Measurements from ENCODE around the gene OSGEPL1.
A peak's percentile ranks its signal among the peaks of the same experiment; 100 is the strongest.
"Not testable (repeated sequence)": the region's sequence is repeated elsewhere in the genome, so short reads cannot be mapped to it uniquely, and the experiment has no call there.

OSGEPL1 gene

DNA sequence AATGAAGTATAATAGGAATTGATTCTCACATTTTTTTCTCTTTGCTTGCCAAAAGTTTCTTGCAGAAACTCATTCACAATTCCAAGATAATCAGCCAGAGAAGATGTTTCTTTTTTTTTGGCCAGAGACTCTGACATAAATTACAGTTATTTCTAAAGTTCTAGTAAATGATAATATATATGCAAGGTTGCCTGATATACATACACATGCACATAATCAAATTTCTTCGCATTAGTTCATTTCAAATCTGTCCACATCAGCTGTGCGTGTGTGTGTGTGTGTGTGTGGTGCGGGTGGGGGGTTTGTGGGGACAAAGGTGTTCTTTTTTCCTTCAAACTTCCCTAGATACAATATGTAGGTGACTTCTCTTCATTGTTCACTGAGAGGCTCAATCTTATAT lies 33.2 kb downstream of the OSGEPL1 start:
- DNase-seq (ENCODE audit: low read depth in 2 of 2): no peak

DNA sequence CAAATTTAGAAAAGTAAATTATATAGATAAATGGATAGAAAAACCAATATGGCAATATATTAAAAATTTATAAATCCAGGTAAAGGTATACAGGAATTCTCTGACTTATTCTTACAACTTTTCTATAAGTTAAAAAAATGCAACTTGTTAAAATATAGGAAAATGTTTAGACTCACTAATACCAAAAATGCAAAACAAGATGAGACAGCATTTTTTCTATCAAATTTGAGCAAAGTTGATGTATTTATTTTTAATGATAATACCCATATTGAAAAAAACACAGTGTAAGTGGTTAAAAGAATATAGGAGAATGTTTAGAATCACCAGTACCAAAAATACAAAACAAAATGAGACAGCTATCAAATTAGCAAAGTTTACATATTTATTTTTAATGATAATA lies 35.7 kb downstream of the OSGEPL1 start:
- DNase-seq (ENCODE audit: low read depth in 2 of 2): no peak

- no peak for DNase-seq (ENCODE audit: low read depth in 2 of 2)
These were observed 36.3 kb downstream of the OSGEPL1 start for GRCh38 chr2:189726271-189726670.

DNA sequence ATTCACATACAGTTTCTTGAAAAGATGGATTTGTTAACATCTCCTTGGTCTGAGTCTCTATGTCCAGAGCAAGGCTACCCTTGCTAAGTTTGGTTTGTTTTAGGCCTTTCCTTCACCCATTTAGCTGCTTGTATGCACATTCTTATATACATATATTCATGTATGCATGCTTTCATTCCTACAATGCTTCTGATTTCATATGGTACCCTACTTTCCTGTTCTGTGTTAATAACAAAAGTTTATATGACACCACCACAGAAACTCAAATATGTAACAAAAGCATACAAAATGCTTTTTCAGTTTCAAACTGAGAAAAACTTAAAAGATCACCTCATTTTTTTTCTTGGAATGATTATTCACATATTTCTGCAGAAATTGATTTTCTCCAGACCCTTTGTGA lies 39.4 kb downstream of the OSGEPL1 start:
- DNase-seq (ENCODE audit: low read depth in 2 of 2): no peak

DNA sequence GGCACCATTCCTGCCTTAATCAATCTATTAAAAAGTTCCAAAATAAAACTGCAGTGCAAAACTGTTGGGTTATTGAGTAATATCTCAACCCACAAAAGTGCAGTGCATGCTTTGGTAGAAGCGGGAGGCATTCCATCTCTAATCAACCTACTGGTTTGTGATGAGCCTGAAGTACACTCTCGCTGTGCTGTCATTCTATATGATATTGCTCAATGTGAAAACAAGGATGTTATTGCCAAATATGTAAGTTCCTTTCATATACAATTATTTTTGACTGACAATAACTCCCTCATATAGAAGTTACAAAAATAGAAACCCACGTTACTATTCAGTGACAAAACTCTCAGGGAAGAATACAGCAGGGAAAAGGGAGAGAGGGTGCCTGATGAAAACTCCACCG lies 43.0 kb downstream of the OSGEPL1 start:
- DNase-seq (ENCODE audit: low read depth in 2 of 2): no peak

DNA sequence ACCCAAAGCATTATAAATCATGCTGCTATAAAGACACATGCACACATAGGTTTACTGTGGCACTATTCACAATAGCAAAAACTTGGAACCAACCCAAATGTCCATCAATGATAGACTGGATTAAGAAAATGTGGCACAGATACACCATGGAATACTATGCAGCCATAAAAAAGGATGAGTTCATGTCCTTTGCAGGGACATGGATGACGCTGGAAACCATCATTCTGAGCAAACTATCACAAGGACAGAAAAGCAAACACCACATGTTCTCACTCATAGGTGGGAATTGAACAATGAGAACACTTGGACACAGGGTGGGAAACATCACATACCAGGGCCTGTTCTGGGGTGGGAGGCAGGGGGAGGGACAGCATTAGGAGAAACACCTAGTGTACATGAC lies 45.0 kb downstream of the OSGEPL1 start:
- DNase-seq (ENCODE audit: low read depth in 2 of 2): not testable (repeated sequence)

- no peak for DNase-seq (ENCODE audit: low read depth in 2 of 2)
These were observed 52.9 kb downstream of the OSGEPL1 start for GRCh38 chr2:189709501-189710221.

- no peak for DNase-seq (ENCODE audit: low read depth in 2 of 2)
These were observed 60.5 kb downstream of the OSGEPL1 start for GRCh38 chr2:189702071-189702470.

DNA sequence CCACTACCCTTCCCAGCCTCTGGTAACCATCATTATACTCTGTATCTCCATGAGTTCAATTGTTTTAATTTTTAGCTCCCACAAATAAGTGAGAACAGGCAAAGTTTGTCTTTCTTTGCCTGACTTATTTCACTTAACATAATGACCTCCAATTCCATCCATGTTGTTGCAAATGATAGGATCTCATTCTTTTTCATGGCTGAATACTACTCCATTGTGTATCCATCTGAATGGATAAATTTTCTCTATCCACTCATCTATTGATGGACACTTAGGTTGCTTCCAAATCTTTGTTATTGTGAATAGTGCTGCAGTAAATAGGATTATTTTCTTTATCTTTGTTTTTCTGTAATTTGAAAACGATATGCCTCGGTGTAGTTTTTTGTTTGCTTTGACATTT lies 61.9 kb downstream of the OSGEPL1 start:
- DNase-seq (ENCODE audit: low read depth in 2 of 2): no peak

GRCh38 chr2:189698020-189698887 lies 64.3 kb downstream of the OSGEPL1 start:
- DNase-seq (ENCODE audit: low read depth in 2 of 2): peak in 1 of 2 donors; percentile 25

Measured in stimulated activated CD4-positive, alpha-beta T cell treated with anti-CD3 and anti-CD28 coated beads, Interleukin-1b, Interleukin-23, amount 100 ng/mL, for 4 hours (primary cell).